GM18498 (cell line): ENCODE measurements around the gene CSRP3.

Experiments
- ATAC-seq: cut with Tn5 transposase; IDR thresholded peaks from one replicate; pipeline ENCODE4 v1.9.1; 2021; ENCODE audit warnings: mild to moderate bottlenecking, moderate library complexity; ENCODE audit not compliant: unreplicated experiment

CSRP3 gene

GRCh38 chr11:19201737-19202605, at the start of gene CSRP3:
CSRP3 (minus strand) TSS chr11:19201983; CDS start chr11:19192448, 9,535 bp downstream.
- no peak for ATAC-seq

GRCh38 chr11:19251577-19251976, 49.8 kb upstream of the CSRP3 start:
- no peak for ATAC-seq

GRCh38 chr11:19246816-19247215, 45.0 kb upstream of the CSRP3 start:
- ATAC-seq: no peak

DNA sequence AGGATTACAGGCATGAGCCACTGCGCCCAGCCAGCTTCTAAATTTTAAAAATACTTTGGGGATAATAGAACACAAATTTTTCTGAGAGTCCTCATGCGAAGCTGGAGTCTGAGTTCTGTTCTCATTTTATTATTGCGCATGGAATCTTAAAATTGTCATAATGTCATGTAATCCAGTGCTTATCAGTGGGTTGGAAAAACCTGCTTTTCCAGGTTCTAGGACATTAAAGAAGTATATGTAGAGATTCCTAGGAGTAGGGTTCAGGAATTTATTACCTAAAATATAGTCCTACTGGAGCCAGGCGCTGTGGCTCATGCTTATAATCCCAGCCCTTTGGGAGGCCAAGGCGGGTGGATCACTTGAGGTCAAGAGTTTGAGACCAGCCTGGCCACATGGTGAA, 43.6 kb upstream of the CSRP3 start:
- no peak for ATAC-seq

DNA sequence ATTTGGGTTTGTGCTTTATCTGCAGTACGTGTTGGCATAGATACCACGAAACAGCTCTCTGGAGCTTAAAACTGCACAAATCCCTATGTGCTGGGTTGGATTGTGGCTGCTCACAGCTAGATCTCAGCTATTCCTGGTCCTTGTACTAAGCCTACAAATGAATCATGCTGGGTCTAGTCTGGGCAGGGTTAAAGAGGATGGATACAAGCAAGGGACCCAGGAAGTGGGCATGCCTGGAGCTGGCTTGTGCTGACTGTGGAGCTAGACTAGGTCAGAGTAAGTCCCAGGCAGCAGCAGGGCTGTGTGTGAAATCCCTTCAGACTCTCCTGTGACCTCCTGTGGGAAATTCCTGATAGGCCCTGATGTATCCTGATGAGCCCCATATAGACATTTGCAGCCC, 42.8 kb upstream of the CSRP3 start:
- ATAC-seq: no peak

DNA sequence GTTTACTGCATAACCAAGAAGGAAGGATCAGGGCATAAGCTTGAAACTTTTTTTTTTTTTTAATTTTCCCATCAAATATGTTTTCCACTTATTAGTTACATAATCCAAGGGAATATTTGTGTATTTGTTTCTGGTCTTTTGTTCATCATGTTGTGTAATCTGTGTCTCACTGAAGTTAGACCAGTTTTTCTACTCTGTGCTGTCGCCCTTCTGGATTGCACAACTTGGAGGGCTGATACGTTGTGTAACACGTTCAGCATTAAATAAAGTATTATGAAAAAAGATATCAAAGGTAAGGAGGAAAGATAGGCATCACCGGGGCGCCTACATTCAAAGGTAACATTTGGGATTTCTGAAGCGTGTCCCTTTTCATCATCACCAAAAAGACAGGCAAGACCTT, 42.3 kb upstream of the CSRP3 start:
- ATAC-seq: no peak

DNA sequence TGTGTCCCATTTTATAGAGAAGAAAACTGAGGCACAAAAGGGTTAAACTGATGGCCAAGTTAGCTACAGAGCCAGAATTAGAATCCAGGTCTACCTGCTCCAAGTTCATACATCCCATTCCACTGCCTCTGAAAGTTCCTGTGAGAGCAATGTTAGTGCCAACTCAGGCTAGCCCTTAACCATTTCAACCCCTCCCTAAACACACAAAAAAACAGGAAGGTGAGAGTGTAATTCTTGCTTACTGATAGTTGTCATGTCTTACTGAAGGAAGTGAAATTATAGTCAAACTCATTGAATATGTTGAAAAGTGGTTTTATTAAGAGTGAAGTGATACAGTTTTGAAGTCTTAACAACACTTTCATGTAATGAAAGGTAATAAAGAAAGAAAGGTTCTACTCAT, 41.8 kb upstream of the CSRP3 start:
- no peak for ATAC-seq

GRCh38 chr11:19243143-19243542, 41.4 kb upstream of the CSRP3 start:
- no peak for ATAC-seq

- ATAC-seq: no peak
These were observed 40.6 kb upstream of the CSRP3 start for GRCh38 chr11:19242179-19242932.

GRCh38 chr11:19241260-19242178, 39.7 kb upstream of the CSRP3 start:
- ATAC-seq: peak; percentile 33

- peak; percentile 91 for ATAC-seq
These were observed 38.9 kb upstream of the CSRP3 start, which contains the start of gene E2F8 for GRCh38 chr11:19240420-19241259. E2F8 (minus strand) TSS chr11:19240945; CDS start chr11:19240121, 824 bp downstream.

GRCh38 chr11:19239039-19239438, 37.3 kb upstream of the CSRP3 start:
- no peak for ATAC-seq

- ATAC-seq: no peak
These were observed 36.0 kb upstream of the CSRP3 start for GRCh38 chr11:19237813-19238212.

DNA sequence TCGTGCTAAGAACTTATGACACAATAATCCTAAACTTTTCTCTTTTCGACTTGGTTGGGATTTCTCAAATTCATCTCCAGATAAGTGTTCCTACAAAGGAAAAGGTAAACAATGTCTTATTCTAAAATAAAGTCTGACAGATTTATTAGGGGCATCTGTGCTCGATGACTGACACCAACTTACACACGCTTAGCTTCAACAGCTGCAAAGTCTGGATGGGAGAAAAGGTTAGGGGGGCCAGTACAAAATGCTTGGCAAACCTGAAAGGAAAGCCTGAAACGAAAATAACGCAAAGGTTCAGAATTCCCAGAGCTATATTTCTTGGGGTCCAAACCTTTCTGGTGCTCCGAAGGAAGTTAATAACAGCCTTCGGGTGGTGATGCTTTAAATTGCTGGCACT, 35.6 kb upstream of the CSRP3 start:
- ATAC-seq: no peak

DNA sequence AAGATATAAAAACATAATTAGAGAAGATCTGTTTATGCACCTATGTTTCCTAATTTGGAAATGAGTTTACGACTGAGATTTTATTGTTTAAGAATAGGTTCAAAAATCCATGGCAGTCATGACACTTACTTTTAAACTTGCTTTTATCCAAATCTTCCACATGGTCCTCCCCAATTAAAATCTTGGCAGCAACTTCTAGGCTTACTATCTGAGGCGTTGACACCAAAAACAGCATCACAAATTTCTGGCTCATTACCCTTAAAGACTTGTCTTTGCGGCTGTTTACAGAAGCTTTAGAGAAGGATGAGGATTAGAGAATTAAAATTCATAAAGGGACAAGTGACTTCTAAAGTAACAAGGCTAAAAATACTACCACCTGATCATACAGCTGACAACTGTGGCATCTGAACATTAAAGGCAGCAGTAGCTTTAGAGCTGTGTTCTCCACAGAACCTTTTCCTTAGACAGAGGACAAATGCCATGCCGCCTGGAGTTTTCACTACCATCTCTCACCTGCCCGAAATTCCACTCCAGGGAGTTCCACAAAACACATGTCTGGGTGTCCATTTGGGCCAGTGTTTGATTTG, 32.5 kb upstream of the CSRP3 start:
- ATAC-seq: no peak

- ATAC-seq: no peak
These were observed 31.2 kb upstream of the CSRP3 start for GRCh38 chr11:19232910-19233503.

GRCh38 chr11:19229671-19230070, 27.9 kb upstream of the CSRP3 start:
- ATAC-seq: no peak

DNA sequence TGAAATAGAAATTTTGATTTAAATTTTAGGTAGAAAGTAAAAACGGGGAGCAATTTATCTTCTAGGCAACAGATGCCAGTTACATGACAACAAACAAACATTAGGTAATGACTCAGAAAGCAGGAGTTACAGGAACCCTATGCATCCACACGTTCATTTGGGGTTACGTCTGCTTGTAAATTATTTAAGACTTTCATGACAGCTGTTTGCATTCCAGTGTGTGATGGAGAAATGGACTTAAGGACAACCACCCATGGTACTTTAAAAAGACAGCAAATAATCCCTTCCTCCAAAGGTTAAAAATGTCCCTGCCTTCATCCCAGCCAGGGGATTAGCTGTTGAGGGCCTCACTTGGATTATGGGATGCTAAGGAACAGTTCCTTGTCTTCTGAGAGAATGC, 27.2 kb upstream of the CSRP3 start:
- no peak for ATAC-seq
